Left ventricle myocardium inferior (tissue), 1 donor: ENCODE results near the gene EPOP. TPM values are rescaled to one million over a fixed set of nuclear protein-coding genes. Genes with fewer than 3 reads are reported as not detected.
A peak's percentile ranks its signal among the peaks of the same experiment; 100 is the strongest.

Experiments used
- DNase-seq: peaks from one replicate; pipeline ENCODE4 v3.0.0-alpha.2; 2020
- H3K27ac ChIP-seq: fragments of 200-600 bp; replicated peaks from 2 replicates; pipeline ENCODE4 v1.8.0; 2021
- H3K27me3 ChIP-seq: fragments of 200-600 bp; 2 replicates; pipeline ENCODE4 v1.8.0; 2021; ENCODE audit warnings: low read depth
- H3K36me3 ChIP-seq: fragments of 200-600 bp; 2 replicates; pipeline ENCODE4 v1.8.0; 2021
- H3K4me1 ChIP-seq: fragments of 200-600 bp; 2 replicates; pipeline ENCODE4 v1.8.0; 2021
- H3K4me3 ChIP-seq: fragments of 200-600 bp; 2 replicates; pipeline ENCODE4 v1.8.0; 2021; ENCODE audit warnings: mild to moderate bottlenecking, moderate library complexity
- H3K9me3 ChIP-seq: fragments of 200-600 bp; replicated peaks from 2 replicates; pipeline ENCODE4 v1.8.0; 2021
- intact Hi-C: fragments of 100-400 bp; cut with micrococcal nuclease; formaldehyde crosslinking; loops from one replicate; pipeline ENCODE4 v1.11.0; 2022
- total RNA-seq: library from RNA; stranded (reverse); fragmentation: NEBNext Ultra II Directional; extraction: Animal tissue kit (Norgen Biotek cat#: 25700); gene quantifications from one replicate; pipeline ENCODE4 v1.2.1, GENCODE V29; 2021
- TF ChIP-seq, protein P1 (sequence below): fragments of 200-600 bp; IDR thresholded peaks from 2 replicates; pipeline ENCODE4 v1.8.0; 2021; ENCODE audit warnings: antibody characterized with exemption, mild to moderate bottlenecking, borderline replicate concordance
- donor health status: DM: no; HTN: yes; CAD: no; lungs with severe emphysema.

Gene EPOP
- total RNA-seq, 1 donor from 2014 or later, result 0.33 TPM

DNA sequence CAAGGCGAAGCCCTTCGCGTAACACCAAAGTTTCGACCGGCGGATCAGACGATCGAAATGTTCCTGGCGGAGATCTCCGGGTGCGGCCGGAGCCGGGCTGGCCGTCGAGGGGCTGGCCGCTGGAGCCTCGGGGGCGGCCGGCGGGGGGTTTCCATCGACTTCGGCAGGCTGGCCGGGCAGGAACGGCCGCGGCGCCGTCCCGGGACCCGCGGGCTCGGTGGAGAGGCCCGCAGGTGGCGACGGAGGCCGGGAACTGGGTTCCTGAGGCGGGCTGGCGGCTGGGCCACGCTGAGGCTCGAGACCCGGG is 1.1 kb downstream of the EPOP start:
- Histone ChIP-seq H3K36me3 (no peaks in the 10 kb centered on the region), H3K27ac (no peak overlapping the region), H3K4me3 (peak overlapping the region; percentile 76), H3K4me1 (peaks cover 36% of the 10 kb centered on the region), H3K27me3 (peaks cover 72% of the 10 kb centered on the region), H3K9me3 (no peaks in the 10 kb centered on the region)
- TF ChIP-seq, protein P1, sequence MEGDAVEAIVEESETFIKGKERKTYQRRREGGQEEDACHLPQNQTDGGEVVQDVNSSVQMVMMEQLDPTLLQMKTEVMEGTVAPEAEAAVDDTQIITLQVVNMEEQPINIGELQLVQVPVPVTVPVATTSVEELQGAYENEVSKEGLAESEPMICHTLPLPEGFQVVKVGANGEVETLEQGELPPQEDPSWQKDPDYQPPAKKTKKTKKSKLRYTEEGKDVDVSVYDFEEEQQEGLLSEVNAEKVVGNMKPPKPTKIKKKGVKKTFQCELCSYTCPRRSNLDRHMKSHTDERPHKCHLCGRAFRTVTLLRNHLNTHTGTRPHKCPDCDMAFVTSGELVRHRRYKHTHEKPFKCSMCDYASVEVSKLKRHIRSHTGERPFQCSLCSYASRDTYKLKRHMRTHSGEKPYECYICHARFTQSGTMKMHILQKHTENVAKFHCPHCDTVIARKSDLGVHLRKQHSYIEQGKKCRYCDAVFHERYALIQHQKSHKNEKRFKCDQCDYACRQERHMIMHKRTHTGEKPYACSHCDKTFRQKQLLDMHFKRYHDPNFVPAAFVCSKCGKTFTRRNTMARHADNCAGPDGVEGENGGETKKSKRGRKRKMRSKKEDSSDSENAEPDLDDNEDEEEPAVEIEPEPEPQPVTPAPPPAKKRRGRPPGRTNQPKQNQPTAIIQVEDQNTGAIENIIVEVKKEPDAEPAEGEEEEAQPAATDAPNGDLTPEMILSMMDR, result no peak
- intact Hi-C loops, result no loop called here
- DNase-seq, result peak; percentile 22

DNA sequence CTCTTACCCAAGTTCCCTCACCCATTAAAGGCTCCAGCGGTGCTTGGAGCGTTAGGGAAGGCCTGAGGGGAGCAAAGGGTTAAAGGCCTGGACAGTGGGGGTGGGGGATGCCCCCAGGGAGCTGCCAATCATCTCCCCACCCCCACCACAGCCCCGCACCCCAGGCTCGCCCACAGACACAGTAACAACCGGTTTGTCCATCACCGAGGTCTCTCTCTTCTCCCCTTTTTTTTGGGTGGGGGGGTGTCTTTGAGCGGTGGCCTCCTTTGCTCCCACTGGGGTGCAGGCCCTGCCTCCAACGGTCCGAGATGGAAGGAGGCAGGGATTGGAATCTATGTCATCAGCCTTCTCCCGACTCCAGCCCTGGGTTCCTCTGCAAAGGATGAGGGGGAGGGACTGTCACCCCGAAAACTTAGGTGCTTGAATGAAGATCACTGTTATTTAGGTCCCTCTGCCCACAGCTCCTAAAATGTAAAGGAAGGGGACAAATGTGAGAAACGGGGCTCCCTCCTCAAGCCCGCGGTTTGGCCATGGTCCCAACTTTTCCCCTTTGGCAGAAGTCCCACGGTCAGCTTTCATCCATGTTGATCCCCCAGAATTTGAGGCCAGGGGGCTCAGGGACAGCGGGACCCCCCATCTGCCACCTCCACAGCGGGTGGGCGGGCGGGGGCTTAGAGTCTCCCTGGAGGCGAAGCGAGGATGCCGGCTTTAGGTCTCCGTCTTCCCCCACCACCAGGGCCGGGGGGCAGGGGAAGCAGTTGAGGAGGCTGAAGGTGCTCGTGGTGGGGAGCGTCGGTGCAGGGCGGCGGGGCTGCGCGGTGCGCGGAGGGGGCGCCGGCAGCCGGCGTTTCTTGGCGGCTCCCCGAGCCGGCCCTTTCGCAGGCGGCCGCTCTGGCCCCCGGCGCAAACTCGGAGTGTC is 1.7 kb downstream of the EPOP start:
- DNase-seq, result no peak

DNA sequence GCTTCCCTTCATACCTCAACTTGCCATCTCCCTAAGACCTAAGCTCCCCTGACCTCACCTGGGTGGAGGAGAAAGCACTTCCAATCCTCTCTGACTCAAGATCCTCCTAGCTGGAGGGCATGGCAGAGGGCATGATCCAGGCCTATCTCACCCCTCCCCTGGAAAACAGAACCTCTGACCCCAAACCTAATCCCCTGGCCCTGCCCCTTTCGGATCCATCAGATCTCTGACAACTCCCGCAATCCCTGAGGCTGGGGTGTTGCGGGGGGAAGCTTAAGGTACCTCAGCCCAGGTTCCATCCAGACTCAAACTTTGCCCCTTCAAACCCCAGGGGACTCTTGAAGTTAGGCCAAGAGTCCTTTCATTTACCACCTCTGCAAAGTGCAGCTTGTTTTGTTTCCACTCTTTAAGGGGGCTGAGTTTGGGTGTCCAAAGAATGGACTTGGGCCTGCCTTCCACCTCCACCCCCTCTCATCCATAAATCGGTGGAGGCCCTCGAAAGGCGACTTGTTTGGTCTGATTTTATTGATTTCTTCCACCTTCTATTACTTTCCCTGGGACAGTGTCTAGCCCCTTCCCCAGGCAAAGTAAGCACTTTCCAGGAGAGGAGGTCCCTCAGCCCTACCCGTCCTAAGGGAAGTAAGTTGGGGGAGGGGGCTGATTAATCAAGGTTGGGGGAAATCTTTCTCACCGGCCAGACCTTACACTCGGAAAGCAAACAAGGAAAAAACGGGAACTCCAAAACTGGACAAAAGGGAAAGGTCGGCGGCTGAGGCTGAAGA is 2.6 kb downstream of the EPOP start:
- Histone ChIP-seq H3K36me3 (no peaks in the 10 kb centered on the region), H3K27me3 (peaks cover 81% of the 10 kb centered on the region), H3K9me3 (no peaks in the 10 kb centered on the region), H3K4me3 (no peak overlapping the region), H3K4me1 (peaks cover 32% of the 10 kb centered on the region), H3K27ac (no peak overlapping the region)
- intact Hi-C loops, result no loop called here
- no peak for DNase-seq
- TF ChIP-seq, protein P1, result no peak

More for the DNA sequence above, 1.7 kb downstream of the EPOP start:
- peaks cover 78% of the 10 kb centered on the region for H3K27me3 ChIP-seq
- no peaks in the 10 kb centered on the region for H3K36me3 ChIP-seq
- TF ChIP-seq, protein P1, result no peak
- peaks cover 36% of the 10 kb centered on the region for H3K4me1 ChIP-seq
- no peaks in the 10 kb centered on the region for H3K9me3 ChIP-seq
- intact Hi-C loops, result no loop called here
- no peak overlapping the region for H3K27ac ChIP-seq
- peak overlapping the region; percentile 76 for H3K4me3 ChIP-seq

DNA sequence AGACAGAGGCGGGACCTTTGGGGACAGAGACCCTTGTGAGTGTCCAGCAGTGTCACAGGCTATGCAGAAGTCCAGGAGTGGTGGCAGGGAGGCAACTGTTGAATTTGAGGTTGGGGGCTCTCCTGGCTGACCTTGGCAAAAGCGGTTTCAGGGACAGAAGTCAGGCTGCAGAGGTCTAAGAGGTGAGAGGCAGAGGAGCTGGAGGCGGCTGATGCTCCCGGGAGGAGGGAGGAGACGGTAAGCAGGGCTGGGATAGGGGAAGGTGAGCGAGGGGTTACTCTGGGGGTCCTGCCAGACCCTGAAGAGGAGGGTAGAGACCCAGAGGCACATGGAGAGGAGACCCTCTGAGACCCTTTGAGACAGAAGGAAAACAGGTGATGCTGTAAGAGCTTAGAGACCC is 5.2 kb downstream of the EPOP start:
- intact Hi-C loops, result loop anchor here (5.0 kb wide), 1 partner anchor 112 kb away; no protein-coding TSS in a partner anchor
- H3K27ac ChIP-seq, result no peak overlapping the region
- TF ChIP-seq, protein P1, result no peak
- no peaks in the 10 kb centered on the region for H3K9me3 ChIP-seq
- H3K36me3 ChIP-seq, result no peaks in the 10 kb centered on the region
- H3K4me1 ChIP-seq, result peaks cover 13% of the 10 kb centered on the region
- peaks cover 72% of the 10 kb centered on the region for H3K27me3 ChIP-seq
- DNase-seq, result no peak
- H3K4me3 ChIP-seq, result no peak overlapping the region

DNA sequence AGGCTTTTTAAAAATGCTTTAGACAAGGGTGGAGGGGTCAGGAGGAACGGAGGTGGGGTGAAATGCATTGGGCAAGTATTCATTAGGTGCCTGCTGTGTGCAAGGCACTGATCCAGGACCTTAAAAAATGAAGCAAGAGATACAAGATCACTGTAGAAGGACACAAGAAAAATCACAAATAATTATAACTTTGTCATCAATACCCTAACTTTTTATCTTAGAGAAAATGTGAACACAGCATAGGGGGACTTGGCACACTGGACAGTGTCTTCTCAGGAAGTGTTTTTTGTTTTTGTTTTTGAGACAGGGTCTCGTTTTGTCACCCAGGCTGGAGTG is 7.0 kb downstream of the EPOP start:
- H3K36me3 ChIP-seq, result no peaks in the 10 kb centered on the region
- H3K9me3 ChIP-seq, result no peaks in the 10 kb centered on the region
- intact Hi-C loops, result loop anchor here (5.0 kb wide), 1 partner anchor 110 kb away; no protein-coding TSS in a partner anchor
- H3K27ac ChIP-seq, result no peak overlapping the region
- H3K4me3 ChIP-seq, result no peak overlapping the region
- H3K4me1 ChIP-seq, result no peaks in the 10 kb centered on the region
- peaks cover 58% of the 10 kb centered on the region for H3K27me3 ChIP-seq
- no peak for DNase-seq
- TF ChIP-seq, protein P1, result peak; percentile 8
